ENCODE data around the gene RMC1.

GRCh38 chr18:23568281-23569138, 65.2 kb downstream of the RMC1 start:
- TF ChIP-seq EZH2phosphoT487 (IDR thresholded peaks at IDR 0.05; ENCODE audit: borderline replicate concordance, low read depth, low read length): no peak
- TF ChIP-seq, protein P1, sequence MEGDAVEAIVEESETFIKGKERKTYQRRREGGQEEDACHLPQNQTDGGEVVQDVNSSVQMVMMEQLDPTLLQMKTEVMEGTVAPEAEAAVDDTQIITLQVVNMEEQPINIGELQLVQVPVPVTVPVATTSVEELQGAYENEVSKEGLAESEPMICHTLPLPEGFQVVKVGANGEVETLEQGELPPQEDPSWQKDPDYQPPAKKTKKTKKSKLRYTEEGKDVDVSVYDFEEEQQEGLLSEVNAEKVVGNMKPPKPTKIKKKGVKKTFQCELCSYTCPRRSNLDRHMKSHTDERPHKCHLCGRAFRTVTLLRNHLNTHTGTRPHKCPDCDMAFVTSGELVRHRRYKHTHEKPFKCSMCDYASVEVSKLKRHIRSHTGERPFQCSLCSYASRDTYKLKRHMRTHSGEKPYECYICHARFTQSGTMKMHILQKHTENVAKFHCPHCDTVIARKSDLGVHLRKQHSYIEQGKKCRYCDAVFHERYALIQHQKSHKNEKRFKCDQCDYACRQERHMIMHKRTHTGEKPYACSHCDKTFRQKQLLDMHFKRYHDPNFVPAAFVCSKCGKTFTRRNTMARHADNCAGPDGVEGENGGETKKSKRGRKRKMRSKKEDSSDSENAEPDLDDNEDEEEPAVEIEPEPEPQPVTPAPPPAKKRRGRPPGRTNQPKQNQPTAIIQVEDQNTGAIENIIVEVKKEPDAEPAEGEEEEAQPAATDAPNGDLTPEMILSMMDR (conservative IDR thresholded peaks at IDR 0.05; ENCODE audit: low read length): no peak
